Measurements from ENCODE around the gene PDK3. TPM values are rescaled to one million over a fixed set of nuclear protein-coding genes. Genes with fewer than 3 reads are reported as not detected.

The PDK3 gene
- total RNA-seq, 1 experiment from 2014 or later, result 13.6 TPM

GRCh38 chrX:24553011-24553410, 87.9 kb downstream of the PDK3 start:
- DNase-seq (ENCODE audit: low spot score), result no peak

- DNase-seq (ENCODE audit: low spot score), result peak; percentile 45
Measured at GRCh38 chrX:24561121-24561520, 96.0 kb downstream of the PDK3 start.

- no peak for DNase-seq (ENCODE audit: low spot score)
Measured at GRCh38 chrX:24563291-24564010, 98.4 kb downstream of the PDK3 start.

- no peak for DNase-seq (ENCODE audit: low spot score)
Measured at GRCh38 chrX:24566240-24566639, 101.2 kb downstream of the PDK3 start.

DNA sequence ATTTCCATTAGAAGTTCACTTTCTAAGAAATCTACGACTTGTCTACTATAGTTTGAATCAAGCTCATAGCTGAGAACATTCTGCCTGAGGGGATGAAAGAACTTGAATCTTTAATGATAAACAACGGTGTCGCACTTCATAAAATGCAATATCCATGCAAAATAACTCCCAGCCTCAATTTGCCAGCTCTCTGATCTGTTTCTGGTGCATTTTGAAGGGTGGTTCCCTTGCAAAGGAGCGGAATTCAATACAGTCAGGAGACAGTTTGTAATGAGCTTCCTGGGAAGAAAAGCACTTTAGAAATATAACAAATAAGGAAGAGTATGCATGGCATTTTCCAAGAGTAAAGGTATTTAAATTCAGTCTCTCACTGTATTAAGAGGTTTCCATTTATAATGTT, 102.1 kb downstream of the PDK3 start:
- no peak for DNase-seq (ENCODE audit: low spot score)

- no peak for DNase-seq (ENCODE audit: low spot score)
Measured at GRCh38 chrX:24574743-24575142, 109.7 kb downstream of the PDK3 start.

DNA sequence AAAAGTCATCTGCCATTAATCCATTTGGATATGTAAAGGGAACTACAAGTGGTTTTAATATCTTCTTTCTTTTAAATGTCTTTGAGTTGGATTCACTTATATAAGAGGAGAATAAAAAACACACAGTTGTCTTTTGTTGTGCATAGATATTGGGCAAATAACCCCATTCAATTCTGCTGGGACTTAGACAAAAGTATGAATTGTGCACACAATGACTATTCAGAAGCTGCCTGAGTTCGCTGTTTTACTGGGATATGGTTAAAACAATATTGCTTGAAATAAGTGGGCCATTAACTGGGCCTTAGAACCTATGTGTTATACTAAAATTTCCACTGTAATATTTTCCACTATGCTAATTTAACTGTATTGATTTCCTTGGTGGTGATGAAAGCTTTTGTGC, 110.4 kb downstream of the PDK3 start:
- no peak for DNase-seq (ENCODE audit: low spot score)

GRCh38 chrX:24577091-24577490, 112.0 kb downstream of the PDK3 start:
- DNase-seq (ENCODE audit: low spot score), result no peak

Other genes starting within 250 kb of the PDK3 start
- not detected in 2 replicates for gene SUPT20HL2, start 151.2 kb upstream of the PDK3 start, total RNA-seq (2014; rRNA removed; shearing (Covaris generic))
- gene SUPT20HL1, start 104.6 kb upstream of the PDK3 start, total RNA-seq (2014; rRNA removed; shearing (Covaris generic)), result not detected in 2 replicates
- not detected in 2 replicates for gene PCYT1B, start 182.1 kb downstream of the PDK3 start, total RNA-seq (2014; rRNA removed; shearing (Covaris generic))
- gene POLA1, start 228.6 kb downstream of the PDK3 start, total RNA-seq (2014; rRNA removed; shearing (Covaris generic)), result 31.3 and 34.1 TPM in 2 replicates

Data from A172 (cell line).